SK-N-SH (cell line): ENCODE measurements around the gene MUC5B. TPM values are rescaled to one million over a fixed set of nuclear protein-coding genes. Genes with fewer than 3 reads are reported as not detected.

Experiments used
- CTCF ChIA-PET: fragments of 300-600, 350-600 bp; formaldehyde crosslinking; extraction: SDS; loops from one replicate; lab custom pipeline; 2021; lab: Yijun Ruan, JAX
- POLR2A ChIA-PET: fragments of 350-600 bp; sonication (Branson Sonifier 250); formaldehyde crosslinking; extraction: SDS; loops from one replicate; lab custom pipeline; 2020; ENCODE audit warnings: antibody characterized with exemption, inconsistent platforms; lab: Yijun Ruan, JAX
- DNase-seq: peaks from one replicate; pipeline ENCODE4 v3.0.0; 2012
- H2AFZ ChIP-seq: fragments of 200-600 bp; sonication (generic); 2 replicates; pipeline ENCODE4 v1.8.1; 2016; ENCODE audit warnings: antibody characterized with exemption, mild to moderate bottlenecking, low read depth
- H3F3A ChIP-seq: fragments of 200-600 bp; sonication (generic); replicated peaks from 2 replicates; pipeline ENCODE3; 2016; ENCODE audit warnings: antibody characterized with exemption, mild to moderate bottlenecking; ENCODE audit not compliant: insufficient read depth
- H3K27ac ChIP-seq, 2 experiments: fragments of 200-500 bp in 1 of 2; fragments of 200-600 bp in 1 of 2; sonication (Bioruptor generic) in 1 of 2; sonication (generic), shearing (Covaris generic) in 1 of 2; 2 replicates each; pipeline versions ENCODE4 v1.5.1 to v1.6.1; 2014 to 2016; ENCODE audit warnings: low read depth in 2 of 2, inconsistent platforms in 1 of 2, low read length in 1 of 2, mild to moderate bottlenecking in 1 of 2, mixed read lengths in 1 of 2
- H3K27me3 ChIP-seq: fragments of 200-600 bp; sonication (generic), shearing (Covaris generic); 2 replicates; pipeline ENCODE4 v1.6.1; 2016; ENCODE audit warnings: mixed run types; ENCODE audit not compliant: insufficient read depth
- H3K36me3 ChIP-seq, 2 experiments: fragments of 200-500 bp in 1 of 2; fragments of 200-600 bp in 1 of 2; sonication (Bioruptor generic) in 1 of 2; sonication (generic) in 1 of 2; replicated peaks in 1 of 2; 2 replicates each; pipeline versions ENCODE3 to v1.5.1; 2014 to 2016; ENCODE audit warnings: low read length in 1 of 2, mild to moderate bottlenecking in 1 of 2; ENCODE audit not compliant: insufficient read depth in 2 of 2, control insufficient read depth in 1 of 2
- H3K4me1 ChIP-seq, 2 experiments: fragments of 200-500 bp in 1 of 2; fragments of 200-600 bp in 1 of 2; sonication (Bioruptor generic) in 1 of 2; sonication (generic), shearing (Covaris generic) in 1 of 2; 2 replicates each; pipeline versions ENCODE4 v1.5.1 to v1.6.1; 2014 to 2016; ENCODE audit warnings: low read depth in 1 of 2, low read length in 1 of 2, mixed run types in 1 of 2; ENCODE audit not compliant: insufficient read depth in 2 of 2, control insufficient read depth in 1 of 2
- H3K4me2 ChIP-seq: fragments of 200-600 bp; sonication (generic), shearing (Covaris generic); 2 replicates; pipeline ENCODE4 v1.6.1; 2017; ENCODE audit warnings: mixed run types
- H3K4me3 ChIP-seq, 2 experiments: fragments of 200-500 bp in 1 of 2; fragments of 200-600 bp in 1 of 2; sonication (Bioruptor generic) in 1 of 2; sonication (generic), shearing (Covaris generic) in 1 of 2; 2 replicates each; pipeline versions ENCODE4 v1.5.1 to v1.8.1; 2014 to 2016; ENCODE audit warnings: low read depth in 2 of 2, inconsistent platforms in 1 of 2, low read length in 1 of 2, mild to moderate bottlenecking in 1 of 2, mixed read lengths in 1 of 2, moderate library complexity in 1 of 2
- H3K79me2 ChIP-seq: fragments of 200-600 bp; sonication (generic); 2 replicates; pipeline ENCODE4 v1.8.1; 2017; ENCODE audit warnings: mild to moderate bottlenecking; ENCODE audit not compliant: insufficient read depth
- H3K9ac ChIP-seq: fragments of 200-600 bp; sonication (generic); 2 replicates; pipeline ENCODE4 v1.6.1; 2017; ENCODE audit warnings: mixed run types
- H3K9me2 ChIP-seq: fragments of 200-600 bp; sonication (generic); 2 replicates; pipeline ENCODE4 v1.6.1; 2017; ENCODE audit warnings: mixed run types
- H3K9me3 ChIP-seq: fragments of 200-600 bp; sonication (generic); 2 replicates; pipeline ENCODE4 v1.6.1; 2017; ENCODE audit warnings: mixed run types, mild to moderate bottlenecking, moderate library complexity
- H4K20me1 ChIP-seq: fragments of 200-600 bp; sonication (generic); 2 replicates; pipeline ENCODE4 v1.6.1; 2017; ENCODE audit warnings: mild to moderate bottlenecking, mixed run types; ENCODE audit not compliant: insufficient read depth
- CHD2 ChIP-seq: fragments of 150-350 bp; IDR thresholded peaks from 2 replicates; pipeline ENCODE4 v1.6.1; 2018; ENCODE audit warnings: low read length; ENCODE audit not compliant: partially characterized antibody
- FOXJ3 ChIP-seq: sonication (generic); formaldehyde crosslinking; IDR thresholded peaks from 2 replicates; pipeline ENCODE4 v1.5.1; 2020; ENCODE audit warnings: mild to moderate bottlenecking, missing genetic modification reagents
- GABPA ChIP-seq: IDR thresholded peaks from 2 replicates; pipeline ENCODE4 v1.4.0; 2012; ENCODE audit warnings: low read depth, mild to moderate bottlenecking
- NRF1 ChIP-seq: IDR thresholded peaks from 2 replicates; pipeline ENCODE4 v1.6.1; 2012; ENCODE audit warnings: low read depth, mild to moderate bottlenecking, low read length
- TAF1 ChIP-seq: IDR thresholded peaks from 2 replicates; pipeline ENCODE4 v1.6.1; 2012; ENCODE audit warnings: low read depth, mild to moderate bottlenecking, low read length, moderate library complexity, borderline replicate concordance
- TEAD4 ChIP-seq: IDR thresholded peaks from 2 replicates; pipeline ENCODE4 v1.4.0; 2012; ENCODE audit warnings: mild to moderate bottlenecking, borderline replicate concordance; ENCODE audit not compliant: insufficient read depth
- WGBS: methylation state at CpG from one replicate; pipeline ENCODE4 v1.1.6; 2017; ENCODE audit warnings: low lambda C conversion rate; 5-methylcytosine and 5-hydroxymethylcytosine counted together
- polyA plus RNA-seq, 3 experiments: library from polyadenylated mRNA; depleted of rRNA; stranded (reverse); fragments of >200 nt; gene quantifications; 2 replicates each; pipeline ENCODE4 v1.2.3, GENCODE V29; 2012

The MUC5B gene
- polyA plus RNA-seq, 1 of the 3 experiments (the other 2 are of a cell fraction) = not detected

DNA sequence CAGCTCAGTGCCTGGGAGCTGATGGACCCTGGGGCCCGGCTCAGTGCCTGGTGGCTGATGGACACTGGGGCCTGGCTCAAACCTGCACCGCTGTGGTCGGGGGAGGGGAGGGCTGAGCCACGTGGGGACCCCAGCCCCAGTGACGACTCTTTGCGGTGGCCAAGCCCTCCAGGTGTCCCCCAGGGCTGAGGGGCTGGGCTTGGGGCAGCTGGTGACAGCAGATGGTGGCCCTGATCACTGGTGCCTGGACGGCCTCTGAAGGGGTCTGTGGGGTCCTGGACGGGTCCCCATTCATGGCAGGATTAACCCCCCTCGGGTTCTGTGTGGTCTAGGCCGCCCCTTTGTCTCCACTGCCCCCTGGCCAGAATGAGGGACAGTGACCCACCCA, 3.4 kb upstream of the MUC5B start:
- Histone ChIP-seq H3K9me2 (no peaks in the 10 kb centered on the region), H3K4me3 (no peak overlapping the region), H3K79me2 (no peaks in the 10 kb centered on the region), H3K4me2 (no peak overlapping the region), H3K36me3 (no peaks in the 10 kb centered on the region), H3K4me1 (no peaks in the 10 kb centered on the region), H4K20me1 (no peaks in the 10 kb centered on the region), H3F3A (no peaks in the 10 kb centered on the region), H3K9me3 (no peaks in the 10 kb centered on the region), H3K27ac (no peak overlapping the region), H3K9ac (no peak overlapping the region), H3K27me3 (no peaks in the 10 kb centered on the region), H2AFZ (no peak overlapping the region)
- WGBS = 20% methylated on average over 1 of the region's 10 CpGs
- CTCF ChIA-PET = interaction anchor here (2.7 kb wide), 1 partner anchor 17 kb away, joined by 10 read pairs; no protein-coding TSS in a partner anchor
- DNase-seq = no peak
- POLR2A ChIA-PET = no interaction called here
- TF ChIP-seq GABPA = no peak
- TF ChIP-seq TEAD4 = no peak
- TF ChIP-seq CHD2 = no peak

GRCh38 chr11:1219834-1220815, 2.7 kb upstream of the MUC5B start:
- H3K9me2 ChIP-seq = no peaks in the 10 kb centered on the region
- H3K27me3 ChIP-seq = no peaks in the 10 kb centered on the region
- no peaks in the 10 kb centered on the region for H3F3A ChIP-seq
- ChIA-PET CTCF (interaction anchor here (0.8 to 2.7 kb wide), 2 partner anchors 16 to 18 kb away, joined by 4 to 10 read pairs; no protein-coding TSS in a partner anchor), POLR2A (no interaction called here)
- no peaks in the 10 kb centered on the region for H3K9me3 ChIP-seq
- H3K4me3 ChIP-seq = no peak overlapping the region
- no peaks in the 10 kb centered on the region for H3K36me3 ChIP-seq
- no peak overlapping the region for H3K27ac ChIP-seq
- H2AFZ ChIP-seq = no peak overlapping the region
- 39% methylated on average over 19 of the region's 48 CpGs for whole genome bisulfite sequencing
- H4K20me1 ChIP-seq = no peaks in the 10 kb centered on the region
- H3K4me1 ChIP-seq = no peaks in the 10 kb centered on the region
- peak; percentile 24 for DNase-seq
- no peaks in the 10 kb centered on the region for H3K79me2 ChIP-seq
- TF ChIP-seq FOXJ3 (CRISPR knock-in tag) = no peak
- no peak for TF ChIP-seq NRF1
- H3K4me2 ChIP-seq = no peak overlapping the region
- no peak overlapping the region for H3K9ac ChIP-seq

- no peak overlapping the region for H3K4me3 ChIP-seq
- TF ChIP-seq TAF1 = no peak
- TF ChIP-seq, all 33 proteins: peak for 0
- Histone ChIP-seq H3K9me2 (no peaks in the 10 kb centered on the region), H3K27ac (no peak overlapping the region), H3K4me2 (no peak overlapping the region), H3K9me3 (no peaks in the 10 kb centered on the region), H4K20me1 (no peaks in the 10 kb centered on the region), H3K9ac (no peak overlapping the region), H3K4me1 (no peaks in the 10 kb centered on the region), H3K27me3 (no peaks in the 10 kb centered on the region), H3K36me3 (no peaks in the 10 kb centered on the region), H3K79me2 (no peaks in the 10 kb centered on the region), H2AFZ (no peak overlapping the region), H3F3A (no peaks in the 10 kb centered on the region)
- DNase-seq = peak; percentile 19
- CTCF ChIA-PET = interaction anchor here (0.7 to 2.7 kb wide), 2 partner anchors 19 to 354 kb away, joined by 3 to 10 read pairs; no protein-coding TSS in a partner anchor
- POLR2A ChIA-PET = no interaction called here
- 78% methylated on average over 21 of the region's 28 CpGs for WGBS
Measured at GRCh38 chr11:1220941-1221721, 1.7 kb upstream of the MUC5B start.
